Breast epithelium (tissue), 3 donors: ENCODE measurements around the gene MVB12B.

Experiments
- POLR2A ChIP-seq: fragments of 450-650 bp; IDR thresholded peaks from one replicate; pipeline ENCODE4 v1.6.1; 2016; ENCODE audit warnings: antibody characterized with exemption, mild to moderate bottlenecking, moderate library complexity
- POLR2AphosphoS5 ChIP-seq, 3 donors: sonication (generic); formaldehyde crosslinking; IDR thresholded peaks; one replicate each; pipeline ENCODE4 v1.6.1; 2017; ENCODE audit warnings: antibody characterized with exemption in 3 of 3
- TF ChIP-seq, protein P1 (sequence below), 3 donors: fragments of 450-650 bp; IDR thresholded peaks; one replicate each; pipeline ENCODE4 v1.5.1; 2016 to 2017; ENCODE audit warnings: antibody characterized with exemption in 3 of 3, mild to moderate bottlenecking in 3 of 3, moderate library complexity in 3 of 3

GRCh38 chr9:126334721-126335621 is 8.3 kb downstream of the MVB12B start:
- TF ChIP-seq, protein P1, sequence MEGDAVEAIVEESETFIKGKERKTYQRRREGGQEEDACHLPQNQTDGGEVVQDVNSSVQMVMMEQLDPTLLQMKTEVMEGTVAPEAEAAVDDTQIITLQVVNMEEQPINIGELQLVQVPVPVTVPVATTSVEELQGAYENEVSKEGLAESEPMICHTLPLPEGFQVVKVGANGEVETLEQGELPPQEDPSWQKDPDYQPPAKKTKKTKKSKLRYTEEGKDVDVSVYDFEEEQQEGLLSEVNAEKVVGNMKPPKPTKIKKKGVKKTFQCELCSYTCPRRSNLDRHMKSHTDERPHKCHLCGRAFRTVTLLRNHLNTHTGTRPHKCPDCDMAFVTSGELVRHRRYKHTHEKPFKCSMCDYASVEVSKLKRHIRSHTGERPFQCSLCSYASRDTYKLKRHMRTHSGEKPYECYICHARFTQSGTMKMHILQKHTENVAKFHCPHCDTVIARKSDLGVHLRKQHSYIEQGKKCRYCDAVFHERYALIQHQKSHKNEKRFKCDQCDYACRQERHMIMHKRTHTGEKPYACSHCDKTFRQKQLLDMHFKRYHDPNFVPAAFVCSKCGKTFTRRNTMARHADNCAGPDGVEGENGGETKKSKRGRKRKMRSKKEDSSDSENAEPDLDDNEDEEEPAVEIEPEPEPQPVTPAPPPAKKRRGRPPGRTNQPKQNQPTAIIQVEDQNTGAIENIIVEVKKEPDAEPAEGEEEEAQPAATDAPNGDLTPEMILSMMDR (IDR thresholded peaks at IDR 0.05) = no peak
- TF ChIP-seq POLR2A (no peak), POLR2AphosphoS5 (IDR thresholded peaks at IDR 0.05) (no peak)
